Measurements from ENCODE around the gene ANKS4B.
A peak's percentile ranks its signal among the peaks of the same experiment; 100 is the strongest.
"Not testable (repeated sequence)": the region's sequence is repeated elsewhere in the genome, so short reads cannot be mapped to it uniquely, and the experiment has no call there.

The ANKS4B gene

DNA sequence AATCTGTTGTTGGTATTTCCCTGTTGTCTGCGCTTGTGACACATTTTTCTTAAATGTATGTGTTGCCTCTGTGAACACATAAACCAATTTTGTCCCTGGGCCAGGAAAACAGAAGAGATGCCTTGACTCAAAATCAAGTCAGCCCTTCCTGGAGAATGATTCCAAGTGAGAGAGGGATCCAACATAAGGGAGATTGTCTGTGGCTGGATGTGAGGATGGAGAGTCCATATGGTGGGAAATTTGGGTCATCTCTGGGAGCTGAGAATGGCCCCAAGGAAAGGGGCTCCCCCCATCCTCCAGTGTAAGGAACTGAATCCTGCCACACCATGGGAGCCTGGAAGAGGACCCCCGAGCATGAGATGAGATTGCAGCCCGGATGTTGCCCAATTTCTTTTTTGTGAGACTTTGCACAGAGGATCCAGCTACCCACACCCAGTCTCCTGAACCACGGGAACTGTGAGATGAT lies 31.1 kb downstream of the ANKS4B start:
- DNase-seq = no peak

DNA sequence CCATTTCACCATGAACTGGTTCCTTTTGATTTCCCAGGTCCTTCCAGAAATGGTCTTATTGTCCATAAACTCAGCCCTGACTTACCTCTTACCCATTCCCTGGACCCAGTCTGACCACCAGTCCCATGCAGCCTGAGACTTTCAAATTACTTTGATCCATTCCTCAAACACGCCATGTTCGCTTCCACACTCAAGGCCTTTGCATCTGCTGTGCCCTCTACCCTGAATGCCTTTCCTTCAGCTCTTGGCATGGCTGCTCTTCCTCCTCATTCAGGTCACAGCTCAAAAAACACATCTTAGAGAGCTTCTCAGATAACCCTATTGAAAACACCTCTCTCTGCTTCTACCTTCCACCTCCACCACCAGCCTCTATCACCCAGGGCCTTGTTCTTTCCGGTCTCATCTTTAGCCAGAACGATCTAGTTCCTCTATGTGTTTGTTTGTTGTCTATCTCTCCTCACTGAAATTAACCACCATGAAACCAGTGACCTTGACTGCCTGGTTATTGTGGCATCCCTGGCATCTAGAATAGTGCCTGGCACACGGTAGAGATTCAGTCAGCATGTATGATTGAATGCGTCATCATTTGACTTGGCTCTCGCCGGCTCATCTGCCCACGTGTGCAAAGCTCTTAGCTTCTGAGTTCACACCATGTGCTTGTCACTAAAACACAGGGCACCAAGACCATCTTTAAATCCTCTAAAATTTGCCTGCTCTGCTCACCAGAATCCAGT lies 31.8 kb downstream of the ANKS4B start:
- DNase-seq = no peak

DNA sequence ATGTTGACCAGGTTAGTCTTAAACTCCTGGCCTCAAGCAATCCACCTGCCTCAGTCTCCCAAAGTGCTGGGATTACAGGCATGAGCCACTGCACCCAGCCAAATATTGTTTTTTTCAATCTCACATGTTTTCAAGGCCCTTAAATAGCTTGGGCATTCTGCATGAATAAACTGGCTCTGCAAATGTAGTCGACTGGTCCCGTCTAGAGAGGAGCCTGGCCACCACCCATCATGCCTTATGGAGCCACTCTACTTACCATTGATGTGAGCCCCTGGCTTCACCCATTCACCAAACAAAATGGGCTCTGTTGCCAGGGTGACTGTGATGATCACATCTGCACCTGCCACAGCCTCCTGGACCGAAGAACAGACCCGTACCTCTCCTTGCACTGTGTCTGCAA lies 33.8 kb downstream of the ANKS4B start:
- DNase-seq = no peak

DNA sequence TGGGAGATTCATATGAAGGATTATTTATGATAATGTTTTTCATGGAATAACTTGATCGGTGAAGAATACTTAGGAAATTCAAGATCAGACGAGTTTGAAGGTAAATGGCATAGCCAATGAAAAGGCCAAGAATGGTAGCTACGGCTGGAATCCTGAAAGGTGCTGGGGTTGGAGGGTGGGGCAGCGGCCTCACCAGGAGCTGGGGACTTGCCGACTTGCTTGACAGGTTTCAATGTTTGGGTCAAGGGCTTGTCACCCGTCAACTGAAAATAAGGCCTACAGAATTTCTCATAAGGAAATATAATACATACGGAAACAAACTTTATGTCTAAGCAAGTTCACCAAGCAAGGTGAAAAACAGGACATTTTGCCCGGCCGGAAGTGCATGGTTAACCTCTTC lies 34.7 kb downstream of the ANKS4B start:
- DNase-seq = no peak

DNA sequence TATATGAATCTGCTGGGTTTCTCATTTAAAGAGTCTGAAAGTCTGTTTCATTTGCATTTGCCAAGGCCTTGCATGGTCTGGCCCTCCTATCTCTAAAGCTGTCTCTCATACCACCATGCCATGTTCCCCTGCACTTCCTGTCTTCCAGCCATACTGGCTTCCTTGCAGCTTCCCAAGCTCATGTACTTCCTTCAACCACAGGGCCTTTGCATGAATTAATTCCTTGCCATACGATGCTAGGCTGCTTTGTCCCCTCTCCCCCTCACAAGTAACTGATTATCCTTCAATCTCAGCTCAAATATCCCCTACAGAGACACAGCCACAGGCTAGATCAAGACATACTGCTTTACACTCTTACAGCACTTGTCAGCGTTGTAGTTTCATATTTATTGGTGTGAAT lies 38.8 kb downstream of the ANKS4B start:
- DNase-seq = no peak

DNA sequence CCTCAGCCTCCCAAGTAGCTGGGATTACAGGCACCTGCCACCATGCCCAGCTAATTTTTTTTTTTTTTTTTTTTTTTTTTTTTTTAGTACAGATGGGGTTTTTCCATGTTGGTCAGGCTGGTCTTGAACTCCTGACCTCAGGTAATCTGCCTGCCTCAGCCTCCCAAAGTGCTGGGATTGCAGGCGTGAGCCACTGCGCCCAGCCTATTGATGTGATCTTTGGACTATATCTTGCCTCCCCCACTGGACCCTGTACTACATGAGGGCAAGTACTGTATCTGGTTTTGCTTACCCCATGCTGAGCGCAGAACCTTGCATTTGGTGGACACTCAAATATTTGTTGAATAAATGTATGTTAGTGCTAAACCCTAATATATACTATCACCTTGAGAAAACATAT lies 39.3 kb downstream of the ANKS4B start:
- DNase-seq = not testable (repeated sequence)

DNA sequence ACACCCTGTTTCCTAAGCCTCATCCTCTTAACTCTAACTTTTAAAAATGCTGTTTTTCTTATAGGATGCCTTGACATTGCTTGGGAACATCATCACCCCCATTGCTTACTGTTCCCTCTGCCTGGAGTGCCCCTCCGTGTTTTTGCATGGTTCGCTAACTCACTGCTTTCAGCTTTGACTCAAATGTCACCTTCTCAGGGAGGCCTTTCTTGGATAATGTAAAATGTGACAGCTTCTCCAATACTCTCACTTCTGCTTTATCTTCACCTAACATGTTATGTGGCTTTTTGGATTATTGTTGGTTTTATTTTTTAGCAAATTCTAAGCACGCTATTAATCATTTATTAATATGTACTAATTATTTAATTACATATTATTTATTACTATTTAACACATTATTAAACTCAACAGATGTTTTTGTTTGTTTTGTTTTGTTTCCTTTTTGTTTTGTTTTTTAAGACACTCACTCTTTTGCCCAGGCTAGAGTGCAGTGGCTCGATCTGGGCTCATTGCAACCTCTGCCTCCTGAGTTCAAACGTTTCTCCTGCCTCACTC lies 40.8 kb downstream of the ANKS4B start:
- DNase-seq = no peak

DNA sequence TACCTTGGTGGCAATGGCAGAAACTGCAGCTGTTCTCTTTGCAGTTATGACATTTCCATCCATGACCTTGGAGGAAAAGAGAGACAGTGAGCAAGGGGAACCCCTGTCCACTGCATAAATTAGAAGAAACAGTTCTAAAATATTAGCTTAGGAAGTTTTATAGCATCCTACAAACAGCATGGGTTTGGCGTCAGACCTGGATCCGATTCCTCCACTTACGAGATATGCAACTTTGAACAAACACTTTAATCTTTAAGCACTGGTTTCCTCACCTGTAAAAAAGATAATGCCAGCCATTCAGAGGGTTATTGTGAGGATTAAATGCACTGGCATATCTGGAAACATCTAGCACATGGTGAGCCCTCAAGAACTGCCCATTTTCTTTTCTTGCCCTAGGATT lies 42.0 kb downstream of the ANKS4B start:
- DNase-seq = no peak

DNA sequence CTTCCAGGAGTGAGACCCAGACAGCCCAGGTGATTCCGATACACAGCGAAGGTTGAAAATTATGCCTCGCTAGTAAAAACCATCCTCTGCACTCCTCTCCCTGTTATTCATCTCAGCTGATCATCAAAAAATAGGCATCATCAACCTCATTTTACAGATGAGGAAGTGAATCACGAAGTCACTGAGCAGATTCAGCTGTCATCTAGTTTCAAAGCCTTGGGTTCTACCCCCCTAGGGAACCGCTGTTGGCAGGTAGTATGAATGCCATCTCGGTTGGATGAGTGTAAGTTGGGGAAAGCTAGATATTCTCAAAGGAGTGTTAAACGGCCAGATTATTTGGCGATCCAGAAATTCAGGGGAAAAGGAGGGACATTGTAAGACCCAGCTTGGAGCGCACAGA lies 42.6 kb downstream of the ANKS4B start:
- DNase-seq = no peak

DNA sequence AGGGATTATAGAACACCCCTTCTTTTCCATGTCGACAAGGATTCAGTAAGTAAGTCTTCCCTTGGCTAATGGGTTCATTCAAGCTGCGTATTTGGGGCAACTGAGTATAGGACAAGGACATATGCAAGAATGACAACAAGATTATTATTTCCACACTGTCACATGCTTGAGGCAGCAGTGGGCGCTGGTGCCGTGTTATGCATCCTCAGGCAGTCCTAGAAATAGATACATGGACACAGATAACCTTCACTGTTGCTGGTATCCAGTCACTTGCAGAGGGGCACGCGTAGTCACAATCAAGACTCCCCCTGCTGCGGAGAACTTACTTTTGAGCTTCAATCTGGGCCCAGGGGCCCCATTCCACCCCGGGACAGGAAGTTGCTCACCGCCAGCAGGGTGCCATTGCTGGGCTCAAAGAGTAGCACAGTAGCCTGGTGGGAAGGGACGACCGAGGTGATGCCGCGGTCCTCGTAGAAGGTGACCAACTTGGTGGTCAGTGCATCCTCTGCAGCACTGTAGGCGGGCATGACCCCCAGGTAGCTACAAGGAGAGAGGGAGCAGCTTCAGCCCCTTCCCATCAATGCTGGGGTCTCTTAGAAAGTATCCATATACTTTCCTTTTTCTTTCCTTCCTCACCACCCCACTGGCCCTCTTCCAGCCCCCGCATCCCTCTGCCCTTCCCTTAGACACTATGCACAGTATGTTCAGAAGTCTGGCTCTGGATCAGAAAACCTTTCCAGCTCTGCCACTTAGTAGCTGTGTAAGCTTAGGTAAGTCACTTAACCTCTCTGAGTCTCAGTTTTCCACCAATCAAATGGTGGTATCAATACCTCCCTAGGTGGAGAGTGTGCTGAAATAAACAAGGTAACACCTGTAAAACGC lies 43.8 kb downstream of the ANKS4B start:
- no peak for DNase-seq

DNA sequence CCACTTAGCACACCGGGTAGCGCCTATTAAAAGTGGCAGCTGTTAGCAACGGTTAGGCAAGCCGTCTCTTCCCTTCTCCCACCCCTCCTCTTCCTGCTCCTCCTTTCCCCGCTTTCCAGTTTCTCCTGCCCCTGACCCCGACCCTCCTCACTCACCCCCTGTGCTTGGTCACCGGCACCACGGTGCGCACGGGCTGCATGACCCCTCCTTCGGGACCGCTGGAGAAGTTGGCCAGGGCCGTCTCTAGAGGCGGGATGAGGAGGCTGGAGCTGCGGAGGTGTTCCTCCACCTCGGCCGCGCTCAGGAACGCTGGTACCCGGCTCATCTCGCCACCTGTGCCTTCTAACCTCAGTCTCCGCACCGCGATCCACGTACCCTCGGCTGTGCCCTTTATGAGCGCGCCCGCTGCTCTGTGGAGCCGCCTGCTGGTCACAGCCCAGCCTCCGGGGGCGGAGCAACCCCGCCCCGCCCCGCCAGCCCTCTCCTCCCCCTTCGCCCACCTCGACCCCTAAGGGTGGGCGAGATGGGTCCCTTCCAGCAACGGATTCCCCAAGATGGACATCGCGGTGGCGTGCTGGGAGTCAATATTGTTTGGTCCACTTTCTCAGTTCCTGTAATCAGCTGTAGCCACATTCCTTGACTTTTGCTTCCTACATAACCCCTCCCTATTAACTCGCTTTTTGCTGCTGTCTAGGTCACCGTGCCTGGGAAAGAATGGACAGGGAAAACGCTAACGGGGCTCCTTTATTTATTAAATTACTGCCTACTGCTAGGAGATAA lies 44.6 kb downstream of the ANKS4B start, which contains the start of gene CRYM:
Gene CRYM (minus strand): TSS at position 364 of the 780 bp plus-strand sequence. CDS start 39 bp downstream, at position 325.
- peak; percentile 50 for DNase-seq

DNA sequence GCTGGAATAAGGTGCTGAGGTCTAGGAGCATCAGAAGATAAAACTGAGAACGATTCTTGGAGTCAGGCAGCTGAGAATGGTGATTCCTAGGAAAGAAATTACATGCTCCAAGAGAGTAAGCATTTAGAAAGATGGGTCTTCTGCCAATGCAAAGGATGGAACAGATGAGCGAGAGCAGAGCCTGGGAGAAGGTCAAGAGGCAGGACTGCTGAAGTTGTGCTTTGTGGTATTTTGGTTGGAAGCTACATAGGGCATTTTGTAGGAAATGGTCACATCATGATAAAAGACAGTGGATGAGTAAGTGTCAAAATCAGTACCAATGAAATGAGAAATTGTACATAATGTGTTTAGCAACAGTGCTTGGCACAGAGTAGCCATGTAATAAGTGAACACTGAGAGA lies 46.0 kb downstream of the ANKS4B start:
- no peak for DNase-seq

DNA sequence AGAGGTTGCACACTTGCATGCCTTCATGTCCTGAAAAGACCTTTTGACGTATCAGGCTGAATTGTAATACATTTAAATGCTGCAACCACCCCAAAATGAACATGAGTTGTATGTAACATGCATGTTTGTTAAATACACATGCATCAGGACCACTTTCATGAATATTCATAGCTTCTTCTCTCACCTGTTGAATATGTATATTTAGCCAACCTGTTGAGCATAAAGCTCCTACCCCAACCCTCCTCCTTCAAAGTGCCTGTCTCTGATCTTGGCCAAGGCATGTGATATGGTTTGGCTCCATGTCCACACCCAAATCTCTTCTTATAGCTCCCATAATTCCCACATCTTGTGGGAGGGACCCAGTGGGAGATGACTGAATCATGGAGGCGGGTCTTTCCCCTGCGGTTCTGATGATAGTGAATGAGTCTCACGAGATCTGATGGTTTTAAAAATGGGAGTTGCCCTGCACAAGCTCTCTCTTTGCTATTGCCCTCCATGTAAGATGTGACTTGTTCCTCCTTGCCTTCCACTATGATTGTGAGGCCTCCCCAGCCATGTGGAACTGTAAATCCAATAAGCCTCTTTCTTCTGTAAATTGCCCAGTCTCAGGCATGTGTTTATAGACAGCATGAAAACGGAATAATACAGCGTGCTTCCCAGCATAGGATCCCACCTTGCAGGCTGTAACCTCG lies 48.3 kb downstream of the ANKS4B start:
- no peak for DNase-seq

DNA sequence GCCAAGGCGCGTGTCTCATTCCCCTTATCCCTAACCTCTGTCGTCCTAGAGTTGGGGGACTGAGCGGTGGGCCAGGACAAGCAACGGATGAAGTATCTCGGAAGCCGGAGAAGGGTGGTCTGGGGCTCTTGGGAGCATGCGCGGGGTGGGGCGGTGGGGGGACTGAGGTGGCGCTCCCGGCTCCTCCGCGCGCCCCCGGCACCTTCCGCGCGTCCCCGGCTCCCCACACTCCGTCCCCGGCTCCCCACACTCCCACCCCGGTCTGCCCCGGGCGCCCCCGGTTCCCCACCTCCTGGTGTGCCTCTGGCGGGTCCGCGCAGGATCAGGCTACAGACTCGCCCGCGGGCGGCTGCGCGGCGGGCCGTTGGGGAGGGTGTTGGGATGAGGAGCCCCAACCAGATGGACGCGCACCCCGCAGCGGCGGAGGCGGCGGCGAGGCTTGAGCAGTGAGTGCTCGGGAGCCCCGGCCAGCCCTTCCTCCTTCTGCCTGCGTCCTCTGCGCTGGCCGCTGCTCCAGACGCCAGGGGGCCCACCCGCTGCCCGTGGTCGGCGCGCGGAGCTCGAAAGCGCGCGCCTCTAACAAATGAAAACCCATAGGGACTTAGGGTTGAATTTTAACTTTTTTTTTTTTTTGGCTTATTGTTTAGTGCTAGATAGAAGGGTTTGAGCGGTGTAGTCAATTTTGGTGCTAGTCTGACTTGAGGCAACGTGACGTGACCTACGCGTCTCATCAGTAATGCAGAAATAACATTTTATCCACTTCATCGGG lies 50.2 kb downstream of the ANKS4B start:
- peak; percentile 60 for DNase-seq

DNA sequence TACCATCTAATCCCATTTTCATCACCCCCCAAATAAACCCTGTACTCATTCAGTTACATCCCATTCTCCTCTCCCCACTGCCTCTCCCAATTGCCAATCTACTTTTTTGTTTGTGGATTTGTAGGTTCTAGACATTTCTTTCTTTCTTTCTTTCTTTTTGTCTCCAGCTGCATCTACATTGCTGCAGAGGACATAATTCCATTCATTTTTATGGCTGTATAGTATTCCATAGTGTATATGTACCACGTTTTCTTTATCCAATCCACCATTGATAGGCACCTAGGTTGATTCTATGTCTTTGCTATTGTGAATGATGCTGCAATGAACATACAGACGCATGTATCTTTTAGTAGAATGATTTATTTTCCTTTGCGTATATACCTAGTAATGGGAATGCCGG lies 50.9 kb downstream of the ANKS4B start:
- DNase-seq = no peak

DNA sequence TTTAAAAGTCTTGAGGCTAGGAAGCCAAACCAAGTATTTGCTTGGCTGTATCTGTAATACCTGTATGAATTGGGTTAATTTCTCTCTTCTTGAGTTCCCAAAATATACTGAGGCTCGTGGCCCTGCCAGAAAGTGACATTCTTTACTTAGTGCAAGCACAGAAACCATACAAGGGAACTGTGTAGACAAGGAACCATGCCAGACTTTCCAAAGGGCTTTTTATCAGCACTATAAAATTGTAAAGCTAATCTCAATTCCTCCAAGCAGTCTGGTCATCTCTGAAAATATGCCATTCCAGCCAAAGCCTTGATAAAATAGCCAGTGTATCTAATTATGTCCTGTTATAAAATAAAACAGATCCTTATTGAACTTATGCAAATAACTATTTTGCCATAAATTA lies 51.8 kb downstream of the ANKS4B start:
- DNase-seq = no peak

DNA sequence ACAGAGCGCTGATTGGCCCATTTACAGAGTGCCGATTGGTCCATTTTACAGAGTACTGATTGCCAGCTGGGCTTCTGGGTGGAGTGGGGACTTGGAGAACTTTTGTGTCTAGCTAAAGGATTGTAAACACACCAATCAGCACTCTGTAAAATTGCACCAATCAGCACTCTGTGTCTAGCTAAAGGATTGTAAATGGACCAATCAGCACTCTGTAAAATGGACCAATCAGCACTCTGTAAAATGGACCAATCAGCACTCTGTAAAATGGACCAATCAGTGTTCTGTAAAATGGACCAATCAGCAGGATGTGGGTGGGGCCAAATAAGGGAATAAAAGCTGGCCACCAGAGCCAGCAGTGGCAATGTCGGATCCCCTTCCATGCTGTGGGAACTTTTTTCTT lies 56.3 kb downstream of the ANKS4B start:
- not testable (repeated sequence) for DNase-seq

DNA sequence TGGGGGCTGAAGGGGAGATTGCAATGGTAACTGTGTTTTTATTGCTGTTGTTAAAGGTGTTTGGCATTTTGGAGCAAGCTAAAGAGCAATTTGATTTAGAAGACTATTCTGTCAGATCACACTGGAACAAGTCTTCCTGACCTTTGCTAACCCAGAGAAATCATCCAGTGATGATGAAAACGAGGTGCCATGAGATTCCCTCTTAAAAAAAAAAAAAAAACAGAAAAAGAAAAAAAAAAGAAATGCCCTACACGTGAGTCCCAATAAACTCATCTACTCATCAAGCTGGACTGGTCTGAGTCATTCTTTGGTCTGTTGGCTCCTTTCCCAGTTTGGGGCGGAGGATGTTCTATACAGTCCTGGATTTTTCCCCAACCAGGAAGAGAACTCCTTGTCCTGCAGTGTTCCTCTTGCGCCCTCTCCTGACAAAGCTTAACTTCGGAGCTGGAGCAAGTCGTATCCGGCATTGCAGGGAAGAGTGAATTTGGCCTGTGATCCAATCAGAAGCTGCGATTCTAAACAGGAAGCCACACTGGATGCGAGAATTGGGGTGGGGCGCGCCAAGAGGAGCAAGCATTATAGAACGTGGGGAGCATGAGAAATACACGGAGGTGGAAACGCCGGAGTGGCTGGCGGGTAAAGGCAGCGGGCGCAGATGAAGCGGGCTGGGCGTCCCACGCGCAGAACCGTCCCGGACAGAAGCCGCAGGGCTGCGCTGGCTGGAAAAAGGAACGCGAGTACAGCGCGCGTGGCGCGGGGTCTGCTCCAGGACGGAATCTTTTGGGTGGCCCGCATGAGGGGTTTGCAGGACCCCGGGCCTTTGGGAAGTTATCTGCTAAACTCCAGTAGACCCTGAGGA lies 67.0 kb downstream of the ANKS4B start:
- peak; percentile 96 for DNase-seq

DNA sequence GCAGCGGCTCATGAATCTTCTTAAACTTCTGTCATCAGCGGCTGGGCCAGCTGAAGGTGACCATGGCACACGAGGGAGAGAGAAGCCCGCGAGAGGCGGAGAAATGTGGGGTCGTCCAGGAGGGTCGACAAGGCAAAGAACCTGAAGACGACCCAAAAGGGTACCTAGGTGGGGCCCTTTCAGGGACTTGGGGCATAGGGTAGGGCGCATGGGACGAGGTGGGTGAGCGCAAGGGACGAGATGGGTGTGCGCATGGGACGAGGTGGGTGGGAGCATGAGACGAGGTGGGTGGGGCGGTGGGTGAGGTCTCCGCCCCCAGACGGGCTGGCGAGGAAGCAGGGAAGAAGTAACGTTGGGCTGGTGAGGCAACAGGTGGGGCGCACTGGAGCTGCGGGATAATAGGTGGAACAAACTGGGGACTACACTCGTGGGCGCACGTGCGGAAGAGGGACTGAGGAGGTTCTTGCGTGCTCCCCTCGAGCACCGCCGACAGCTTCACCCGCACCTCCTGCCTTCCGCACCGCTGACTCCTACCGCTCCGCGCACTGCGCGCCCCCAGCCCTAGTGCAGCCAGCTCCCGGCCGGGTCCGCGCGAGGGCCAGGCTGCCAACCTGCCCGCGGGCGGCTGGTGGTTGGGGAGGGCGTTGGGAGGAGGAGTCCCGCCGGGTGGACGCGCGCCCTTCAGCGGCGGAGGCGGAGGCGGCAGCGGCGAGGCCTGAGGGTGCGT lies 67.8 kb downstream of the ANKS4B start:
- DNase-seq = peak; percentile 61

DNA sequence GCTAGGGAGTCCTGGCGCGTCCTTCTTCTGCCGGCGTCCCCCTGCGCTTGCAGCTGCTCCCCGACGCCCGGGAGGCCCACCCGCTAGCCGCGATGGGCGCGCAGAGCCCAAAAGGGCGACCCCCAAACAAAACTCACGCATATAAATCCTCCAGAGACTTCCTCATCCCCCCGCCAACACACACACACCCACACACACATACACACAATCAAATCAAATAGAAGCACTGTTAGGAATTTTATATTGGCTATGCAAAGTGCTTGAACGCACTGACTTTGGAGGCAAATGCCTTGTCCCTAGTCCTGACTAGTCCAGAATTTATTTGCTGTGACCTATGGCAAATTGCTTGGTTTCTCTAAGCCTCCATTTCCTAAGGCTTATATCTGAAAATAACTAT lies 68.4 kb downstream of the ANKS4B start:
- DNase-seq = no peak

All from left hindlimb (tissue), 1 donor.